Middle frontal gyrus (tissue), 1 donor: Measurements from ENCODE around the gene SMAD2.
"Not testable (repeated sequence)": the region's sequence is repeated elsewhere in the genome, so short reads cannot be mapped to it uniquely, and the experiment has no call there.

Experiments
- DNase-seq: peaks from one replicate; pipeline ENCODE4 v3.0.0-alpha.2; 2015; ENCODE audit warnings: low spot score; ENCODE audit errors: extremely low spot score

SMAD2 gene

GRCh38 chr18:47844828-47845498 is 85.5 kb downstream of the SMAD2 start:
- no peak for DNase-seq

- no peak for DNase-seq
These were observed 87.6 kb downstream of the SMAD2 start for GRCh38 chr18:47842836-47843235.

GRCh38 chr18:47838396-47838795 is 92.1 kb downstream of the SMAD2 start:
- no peak for DNase-seq

- no peak for DNase-seq
These were observed 98.1 kb downstream of the SMAD2 start for GRCh38 chr18:47832348-47832747.

GRCh38 chr18:47831351-47831750 is 99.1 kb downstream of the SMAD2 start:
- no peak for DNase-seq

- DNase-seq: no peak
These were observed 99.7 kb downstream of the SMAD2 start for GRCh38 chr18:47830772-47831171.

GRCh38 chr18:47829831-47830230 is 100.6 kb downstream of the SMAD2 start:
- DNase-seq: no peak

- DNase-seq: not testable (repeated sequence)
These were observed 102.4 kb downstream of the SMAD2 start for GRCh38 chr18:47828031-47828430.

GRCh38 chr18:47826157-47827074 is 104.0 kb downstream of the SMAD2 start:
- no peak for DNase-seq

GRCh38 chr18:47821314-47821713 is 109.1 kb downstream of the SMAD2 start:
- no peak for DNase-seq

- no peak for DNase-seq
These were observed 112.7 kb downstream of the SMAD2 start for GRCh38 chr18:47817795-47818077.

GRCh38 chr18:47817017-47817794 is 113.3 kb downstream of the SMAD2 start:
- no peak for DNase-seq

- no peak for DNase-seq
These were observed 114.8 kb downstream of the SMAD2 start for GRCh38 chr18:47815486-47816270.

- DNase-seq: no peak
These were observed 121.0 kb downstream of the SMAD2 start for GRCh38 chr18:47809420-47809819.

GRCh38 chr18:47802802-47803201 is 127.7 kb downstream of the SMAD2 start:
- DNase-seq: no peak

GRCh38 chr18:47801817-47802216 is 128.6 kb downstream of the SMAD2 start:
- DNase-seq: no peak

- no peak for DNase-seq
These were observed 129.7 kb downstream of the SMAD2 start for GRCh38 chr18:47800756-47801155.

GRCh38 chr18:47800248-47800647 is 130.2 kb downstream of the SMAD2 start:
- no peak for DNase-seq

GRCh38 chr18:47799376-47799775 is 131.1 kb downstream of the SMAD2 start:
- DNase-seq: no peak

- no peak for DNase-seq
These were observed 132.1 kb downstream of the SMAD2 start for GRCh38 chr18:47798366-47798765.

- no peak for DNase-seq
These were observed 133.3 kb downstream of the SMAD2 start for GRCh38 chr18:47797126-47797525.
